GM18951 (cell line): Measurements from ENCODE around the gene PDXP.

ENCODE experiments used
- POLR2A ChIP-seq: IDR thresholded peaks from 4 replicates; pipeline ENCODE4 v1.6.1; 2011; ENCODE audit warnings: mild to moderate bottlenecking; ENCODE audit not compliant: insufficient read length, insufficient read depth; ENCODE audit errors: extremely low read depth
- in situ Hi-C: fragments of 300-500 bp; cut with MboI; formaldehyde crosslinking; loops from one replicate; pipeline ENCODE4 v1.12.0; 2022; ENCODE audit warnings: low sequenced_read_pairs, mixed read lengths, inconsistent platforms; ENCODE audit not compliant: unreplicated experiment

PDXP gene

GRCh38 chr22:37623075-37624016 lies 35.2 kb upstream of the PDXP start:
- no peak for TF ChIP-seq POLR2A
- in situ Hi-C loops: no loop called here

GRCh38 chr22:37624017-37624365 lies 34.5 kb upstream of the PDXP start:
- in situ Hi-C loops: no loop called here
- TF ChIP-seq POLR2A: no peak

- TF ChIP-seq POLR2A: no peak
- in situ Hi-C loops: no loop called here
Measured at GRCh38 chr22:37624876-37625275, 33.6 kb upstream of the PDXP start.

GRCh38 chr22:37625737-37626136 lies 32.8 kb upstream of the PDXP start:
- no peak for TF ChIP-seq POLR2A
- in situ Hi-C loops: no loop called here

- in situ Hi-C loops: no loop called here
- TF ChIP-seq POLR2A: no peak
Measured at GRCh38 chr22:37626144-37626543, 32.4 kb upstream of the PDXP start.

- no peak for TF ChIP-seq POLR2A
- in situ Hi-C loops: no loop called here
Measured at GRCh38 chr22:37626556-37627075, 31.9 kb upstream of the PDXP start.

- in situ Hi-C loops: no loop called here
- TF ChIP-seq POLR2A: no peak
Measured at GRCh38 chr22:37627121-37627520, 31.4 kb upstream of the PDXP start.

GRCh38 chr22:37627545-37627944 lies 31.0 kb upstream of the PDXP start:
- no peak for TF ChIP-seq POLR2A
- in situ Hi-C loops: no loop called here

- TF ChIP-seq POLR2A: no peak
- in situ Hi-C loops: no loop called here
Measured at GRCh38 chr22:37628830-37629229, 29.7 kb upstream of the PDXP start.

- in situ Hi-C loops: no loop called here
- no peak for TF ChIP-seq POLR2A
Measured at GRCh38 chr22:37629928-37630327, 28.6 kb upstream of the PDXP start.

GRCh38 chr22:37630839-37631435 lies 27.6 kb upstream of the PDXP start:
- no peak for TF ChIP-seq POLR2A
- in situ Hi-C loops: no loop called here

GRCh38 chr22:37631448-37632173 lies 26.9 kb upstream of the PDXP start:
- in situ Hi-C loops: no loop called here
- peak; percentile 14 for TF ChIP-seq POLR2A
